ENCODE measurements around the gene KISS1R. TPM values are rescaled to one million over a fixed set of nuclear protein-coding genes. Genes with fewer than 3 reads are reported as not detected.

KISS1R gene
- polyA plus RNA-seq, 4 donors = 0.25 to 0.55 TPM; not detected in 2

- H3K4me3 ChIP-seq (ENCODE audit: low read depth in 1 of 3, low read length in 3 of 3) = peak overlapping the region in 1 of 3 donors; percentile 51
- peaks cover 0 to 43% (median 0%) of the 10 kb centered on the region in 3 donors for H3K4me1 ChIP-seq (ENCODE audit: control insufficient read depth in 3 of 3, insufficient read depth in 2 of 3, low read depth in 1 of 3, low read length in 2 of 3)
- peaks cover 12 to 43% (median 31%) of the 10 kb centered on the region in 3 donors for H3K27me3 ChIP-seq (ENCODE audit: control insufficient read depth in 3 of 3, insufficient read depth in 3 of 3, low read length in 3 of 3)
- WGBS, 3 donors = 0 to 4% (median 2%) methylated on average over 46 to 68 of the region's 68 CpGs
- no peak for FAIRE-seq
- H3K27ac ChIP-seq (ENCODE audit: low read depth in 1 of 3, low read length in 2 of 3) = no peak overlapping the region
- peak in 1 of 2 donors; percentile 79 for DNase-seq
- peaks cover 0 to 11% (median 0%) of the 10 kb centered on the region in 3 donors for H3K36me3 ChIP-seq (ENCODE audit: control insufficient read depth in 3 of 3, insufficient read depth in 2 of 3, low read depth in 1 of 3, low read length in 3 of 3)
- no peaks in the 10 kb centered on the region for H3K9me3 ChIP-seq (ENCODE audit: control insufficient read depth in 2 of 2, insufficient read depth in 1 of 2, low read depth in 1 of 2, low read length in 1 of 2)
Observed at GRCh38 chr19:919199-920050, 2.3 kb downstream of the KISS1R start.

GRCh38 chr19:920051-920864, 3.1 kb downstream of the KISS1R start:
- no peak overlapping the region for H3K27ac ChIP-seq (ENCODE audit: low read depth in 1 of 3, low read length in 2 of 3)
- 1% methylated on average over 53 to 84 of the region's 84 CpGs for WGBS, 3 donors
- peaks cover 0 to 11% (median 0%) of the 10 kb centered on the region in 3 donors for H3K36me3 ChIP-seq (ENCODE audit: control insufficient read depth in 3 of 3, insufficient read depth in 2 of 3, low read depth in 1 of 3, low read length in 3 of 3)
- peaks cover 12 to 43% (median 31%) of the 10 kb centered on the region in 3 donors for H3K27me3 ChIP-seq (ENCODE audit: control insufficient read depth in 3 of 3, insufficient read depth in 3 of 3, low read length in 3 of 3)
- peaks cover 0 to 48% (median 0%) of the 10 kb centered on the region in 3 donors for H3K4me1 ChIP-seq (ENCODE audit: control insufficient read depth in 3 of 3, insufficient read depth in 2 of 3, low read depth in 1 of 3, low read length in 2 of 3)
- no peaks in the 10 kb centered on the region for H3K9me3 ChIP-seq (ENCODE audit: control insufficient read depth in 2 of 2, insufficient read depth in 1 of 2, low read depth in 1 of 2, low read length in 1 of 2)
- FAIRE-seq (no peak), DNase-seq (peak in 1 of 2 donors; percentile 78)
- H3K4me3 ChIP-seq (ENCODE audit: low read depth in 1 of 3, low read length in 3 of 3) = peak overlapping the region in 2 of 3 donors; percentile 23 to 51

- peak overlapping the region; percentile 77 to 99 (median 88) for H3K4me3 ChIP-seq (ENCODE audit: low read depth in 1 of 3, low read length in 3 of 3)
- peaks cover 1 to 12% (median 6%) of the 10 kb centered on the region in 3 donors for H3K27me3 ChIP-seq (ENCODE audit: control insufficient read depth in 3 of 3, insufficient read depth in 3 of 3, low read length in 3 of 3)
- FAIRE-seq (no peak), DNase-seq (peak in 1 of 2 donors; percentile 65)
- peaks cover 0 to 29% (median 0%) of the 10 kb centered on the region in 3 donors for H3K4me1 ChIP-seq (ENCODE audit: control insufficient read depth in 3 of 3, insufficient read depth in 2 of 3, low read depth in 1 of 3, low read length in 2 of 3)
- no peaks in the 10 kb centered on the region for H3K9me3 ChIP-seq (ENCODE audit: control insufficient read depth in 2 of 2, insufficient read depth in 1 of 2, low read depth in 1 of 2, low read length in 1 of 2)
- H3K36me3 ChIP-seq (ENCODE audit: control insufficient read depth in 3 of 3, insufficient read depth in 2 of 3, low read depth in 1 of 3, low read length in 3 of 3) = peaks cover 0 to 33% (median 0%) of the 10 kb centered on the region in 3 donors
- H3K27ac ChIP-seq (ENCODE audit: low read depth in 1 of 3, low read length in 2 of 3) = peak overlapping the region in 2 of 3 donors; percentile 86 to 91
- WGBS, 3 donors = 7 to 10% (median 7%) methylated on average over 28 to 31 of the region's 31 CpGs
Observed at GRCh38 chr19:924553-925086, 7.5 kb downstream of the KISS1R start.

GRCh38 chr19:925087-925525, 8.0 kb downstream of the KISS1R start:
- WGBS, 3 donors = 0 to 1% (median 1%) methylated on average over 29 to 39 of the region's 39 CpGs
- no peak for FAIRE-seq
- Histone ChIP-seq H3K36me3 (ENCODE audit: control insufficient read depth in 3 of 3, insufficient read depth in 2 of 3, low read depth in 1 of 3, low read length in 3 of 3) (peaks cover 0 to 38% (median 0%) of the 10 kb centered on the region in 3 donors), H3K27ac (ENCODE audit: low read depth in 1 of 3, low read length in 2 of 3) (peak overlapping the region; percentile 55 to 91 (median 86)), H3K27me3 (ENCODE audit: control insufficient read depth in 3 of 3, insufficient read depth in 3 of 3, low read length in 3 of 3) (peaks cover 0 to 9% (median 1%) of the 10 kb centered on the region in 3 donors), H3K9me3 (ENCODE audit: control insufficient read depth in 2 of 2, insufficient read depth in 1 of 2, low read depth in 1 of 2, low read length in 1 of 2) (no peaks in the 10 kb centered on the region), H3K4me1 (ENCODE audit: control insufficient read depth in 3 of 3, insufficient read depth in 2 of 3, low read depth in 1 of 3, low read length in 2 of 3) (peaks cover 0 to 31% (median 0%) of the 10 kb centered on the region in 3 donors), H3K4me3 (ENCODE audit: low read depth in 1 of 3, low read length in 3 of 3) (peak overlapping the region; percentile 77 to 99 (median 88))
- no peak for DNase-seq

GRCh38 chr19:925526-926322, 8.6 kb downstream of the KISS1R start, which contains the start of gene ARID3A:
ARID3A (plus strand) TSS chr19:926035; CDS start chr19:929529, 3,494 bp downstream.
- Histone ChIP-seq H3K36me3 (ENCODE audit: control insufficient read depth in 3 of 3, insufficient read depth in 2 of 3, low read depth in 1 of 3, low read length in 3 of 3) (peaks cover 0 to 44% (median 0%) of the 10 kb centered on the region in 3 donors), H3K9me3 (ENCODE audit: control insufficient read depth in 2 of 2, insufficient read depth in 1 of 2, low read depth in 1 of 2, low read length in 1 of 2) (no peaks in the 10 kb centered on the region), H3K4me1 (ENCODE audit: control insufficient read depth in 3 of 3, insufficient read depth in 2 of 3, low read depth in 1 of 3, low read length in 2 of 3) (peaks cover 0 to 30% (median 0%) of the 10 kb centered on the region in 3 donors), H3K4me3 (ENCODE audit: low read depth in 1 of 3, low read length in 3 of 3) (peak within 1 kb of the TSS; percentile 77 to 99 (median 88)), H3K27me3 (ENCODE audit: control insufficient read depth in 3 of 3, insufficient read depth in 3 of 3, low read length in 3 of 3) (peaks cover 0 to 5% (median 0%) of the 10 kb centered on the region in 3 donors), H3K27ac (ENCODE audit: low read depth in 1 of 3, low read length in 2 of 3) (peak within 1 kb of the TSS; percentile 60 to 99 (median 86))
- DNase-seq (peak; percentile 82 to 96), FAIRE-seq (no peak)
- 0 to 1% (median 1%) methylated on average over 50 to 97 of the region's 97 CpGs for WGBS, 3 donors

GRCh38 chr19:926323-926588, 9.1 kb downstream of the KISS1R start:
- H3K36me3 ChIP-seq (ENCODE audit: control insufficient read depth in 3 of 3, insufficient read depth in 2 of 3, low read depth in 1 of 3, low read length in 3 of 3) = peaks cover 0 to 49% (median 0%) of the 10 kb centered on the region in 3 donors
- H3K27ac ChIP-seq (ENCODE audit: low read depth in 1 of 3, low read length in 2 of 3) = peak overlapping the region; percentile 60 to 99 (median 85)
- 0 to 2% (median 1%) methylated on average over 19 to 21 of the region's 21 CpGs for WGBS, 3 donors
- H3K4me3 ChIP-seq (ENCODE audit: low read depth in 1 of 3, low read length in 3 of 3) = peak overlapping the region; percentile 77 to 99 (median 88)
- H3K27me3 ChIP-seq (ENCODE audit: control insufficient read depth in 3 of 3, insufficient read depth in 3 of 3, low read length in 3 of 3) = peaks cover 0 to 1% (median 0%) of the 10 kb centered on the region in 3 donors
- H3K9me3 ChIP-seq (ENCODE audit: control insufficient read depth in 2 of 2, insufficient read depth in 1 of 2, low read depth in 1 of 2, low read length in 1 of 2) = no peaks in the 10 kb centered on the region
- FAIRE-seq (no peak), DNase-seq (no peak)
- peaks cover 0 to 30% (median 0%) of the 10 kb centered on the region in 3 donors for H3K4me1 ChIP-seq (ENCODE audit: control insufficient read depth in 3 of 3, insufficient read depth in 2 of 3, low read depth in 1 of 3, low read length in 2 of 3)

GRCh38 chr19:926589-927350, 9.6 kb downstream of the KISS1R start:
- Histone ChIP-seq H3K4me3 (ENCODE audit: low read depth in 1 of 3, low read length in 3 of 3) (peak overlapping the region; percentile 77 to 99 (median 88)), H3K27ac (ENCODE audit: low read depth in 1 of 3, low read length in 2 of 3) (peak overlapping the region; percentile 60 to 99 (median 85)), H3K27me3 (ENCODE audit: control insufficient read depth in 3 of 3, insufficient read depth in 3 of 3, low read length in 3 of 3) (no peaks in the 10 kb centered on the region), H3K9me3 (ENCODE audit: control insufficient read depth in 2 of 2, insufficient read depth in 1 of 2, low read depth in 1 of 2, low read length in 1 of 2) (no peaks in the 10 kb centered on the region), H3K36me3 (ENCODE audit: control insufficient read depth in 3 of 3, insufficient read depth in 2 of 3, low read depth in 1 of 3, low read length in 3 of 3) (peaks cover 0 to 54% (median 0%) of the 10 kb centered on the region in 3 donors), H3K4me1 (ENCODE audit: control insufficient read depth in 3 of 3, insufficient read depth in 2 of 3, low read depth in 1 of 3, low read length in 2 of 3) (peaks cover 0 to 30% (median 0%) of the 10 kb centered on the region in 3 donors)
- FAIRE-seq (no peak), DNase-seq (peak; percentile 27 to 88)
- 1% methylated on average over 47 to 52 of the region's 52 CpGs for WGBS, 3 donors
